Activated T-cell treated with anti-CD3 and anti-CD28 coated beads, Interleukin-2, amount 50 U/mL, for 4 hours (primary cell): Measurements from ENCODE around the gene CABP4. TPM values are rescaled to one million over a fixed set of nuclear protein-coding genes. Genes with fewer than 3 reads are reported as not detected.

Experiments used
- ATAC-seq, 2 donors: fragments of 200-7000 bp; cut with Tn5 transposase; one replicate each; pipeline ENCODE4 v1.10.0; 2021
- DNase-seq: peaks from one replicate; pipeline ENCODE4 v3.0.0-alpha.2; 2020
- H3K27me3 Mint-ChIP-seq: one replicate; pipeline ENCODE4 v1.8.0; 2021; ENCODE audit warnings: low read depth, mixed read lengths
- H3K36me3 Mint-ChIP-seq: one replicate; pipeline ENCODE4 v1.8.0; 2022; ENCODE audit warnings: mixed read lengths; ENCODE audit not compliant: insufficient read depth
- H3K4me1 Mint-ChIP-seq: one replicate; pipeline ENCODE4 v1.8.0; 2021; ENCODE audit warnings: low read depth, mixed read lengths
- H3K4me3 Mint-ChIP-seq: one replicate; pipeline ENCODE4 v1.8.0; 2021; ENCODE audit warnings: mild to moderate bottlenecking, moderate library complexity, mixed read lengths
- H3K9me3 Mint-ChIP-seq: one replicate; pipeline ENCODE4 v1.8.0; 2021; ENCODE audit warnings: mixed read lengths
- total RNA-seq, 3 donors: library from RNA; stranded (reverse); gene quantifications; one replicate each; pipeline ENCODE4 v1.2.1, GENCODE V29; 2021

The CABP4 gene
- total RNA-seq, 3 donors from 2014 or later, result 0.48 to 1.5 (median 1.1) TPM

DNA sequence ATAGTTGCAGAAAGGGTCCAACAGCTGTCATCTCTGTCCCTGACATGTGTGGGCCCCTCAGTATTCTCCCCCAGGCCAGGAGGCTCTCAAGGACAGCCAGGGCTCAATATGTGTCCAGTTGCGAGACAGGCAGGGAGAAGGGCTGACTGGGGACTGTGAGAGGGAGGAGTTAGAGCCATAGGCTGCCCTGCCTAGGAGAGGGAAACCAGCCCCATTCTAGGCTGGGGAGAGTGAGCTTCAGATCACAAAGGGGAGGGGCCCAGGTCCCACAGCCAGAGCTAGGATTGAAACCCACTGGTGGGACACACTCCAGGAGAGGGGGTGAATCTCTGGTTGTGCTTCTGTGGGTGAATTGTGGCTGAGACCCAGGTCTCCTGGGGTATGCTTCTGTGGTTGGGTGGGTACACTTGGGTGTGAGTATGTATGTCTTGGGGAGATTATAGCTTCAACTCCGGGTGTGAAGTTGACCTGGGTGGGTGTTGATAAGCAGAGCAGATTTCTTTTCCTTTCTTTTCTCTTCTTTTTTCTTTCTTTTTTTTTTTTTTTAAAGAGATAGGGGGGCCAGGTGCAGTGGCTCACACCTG, 41.8 kb upstream of the CABP4 start:
- Mint-ChIP-seq H3K4me1 (peaks cover 76% of the 10 kb centered on the region), H3K36me3 (no peaks in the 10 kb centered on the region), H3K27me3 (no peaks in the 10 kb centered on the region), H3K4me3 (no peak overlapping the region), H3K9me3 (no peaks in the 10 kb centered on the region)
- ATAC-seq (no peak), DNase-seq (no peak)

DNA sequence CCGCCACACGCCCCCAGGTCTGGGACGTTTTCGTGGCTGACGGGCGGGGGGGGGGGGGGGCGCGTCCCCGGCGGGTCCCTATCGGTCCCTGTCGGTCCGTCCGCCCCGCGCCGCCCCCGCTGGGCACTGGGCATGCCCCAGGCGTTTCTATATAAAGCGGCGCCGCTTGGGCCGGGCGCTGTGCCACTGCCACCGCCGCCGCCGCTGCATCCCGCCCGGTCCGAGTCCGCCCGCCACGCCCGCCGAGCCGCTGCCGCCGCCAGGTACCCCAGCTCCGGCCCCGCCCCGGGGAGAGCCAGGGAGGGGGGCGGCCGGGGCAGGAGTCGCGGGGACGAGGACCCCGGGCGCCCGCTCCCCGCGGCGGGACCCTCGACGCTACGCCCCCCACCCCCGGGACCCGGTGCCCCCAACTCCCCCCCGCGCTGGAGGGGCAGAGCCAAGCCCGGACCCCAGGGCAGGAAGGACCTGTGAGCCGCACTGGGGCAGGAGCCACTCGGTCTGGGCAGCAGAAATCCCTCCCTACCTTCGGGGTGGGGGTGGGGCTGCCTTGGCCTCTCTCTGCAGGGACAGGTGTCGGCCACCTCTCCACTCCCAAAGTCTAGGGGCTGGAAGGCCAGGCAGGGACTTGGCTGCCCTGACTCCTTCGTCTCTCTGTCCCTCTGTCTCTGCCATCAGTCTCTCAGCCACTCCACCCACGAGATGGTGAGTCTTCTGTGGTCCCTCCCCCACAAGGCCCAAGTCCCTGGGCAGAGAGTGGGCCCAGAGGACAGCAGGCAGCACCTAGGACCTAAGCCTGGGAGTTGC, 39.5 kb upstream of the CABP4 start, which contains the start of gene CARNS1:
Gene CARNS1, plus strand, starts transcription at position 178 of the 804 bp plus-strand sequence. Its CDS starts 522 bp downstream, at position 700.
- Mint-ChIP-seq H3K36me3 (no peaks in the 10 kb centered on the region), H3K27me3 (no peaks in the 10 kb centered on the region), H3K4me1 (peaks cover 75% of the 10 kb centered on the region), H3K9me3 (no peaks in the 10 kb centered on the region), H3K4me3 (peak within 1 kb of the TSS; percentile 74)
- ATAC-seq, result no peak
- no peak for DNase-seq

DNA sequence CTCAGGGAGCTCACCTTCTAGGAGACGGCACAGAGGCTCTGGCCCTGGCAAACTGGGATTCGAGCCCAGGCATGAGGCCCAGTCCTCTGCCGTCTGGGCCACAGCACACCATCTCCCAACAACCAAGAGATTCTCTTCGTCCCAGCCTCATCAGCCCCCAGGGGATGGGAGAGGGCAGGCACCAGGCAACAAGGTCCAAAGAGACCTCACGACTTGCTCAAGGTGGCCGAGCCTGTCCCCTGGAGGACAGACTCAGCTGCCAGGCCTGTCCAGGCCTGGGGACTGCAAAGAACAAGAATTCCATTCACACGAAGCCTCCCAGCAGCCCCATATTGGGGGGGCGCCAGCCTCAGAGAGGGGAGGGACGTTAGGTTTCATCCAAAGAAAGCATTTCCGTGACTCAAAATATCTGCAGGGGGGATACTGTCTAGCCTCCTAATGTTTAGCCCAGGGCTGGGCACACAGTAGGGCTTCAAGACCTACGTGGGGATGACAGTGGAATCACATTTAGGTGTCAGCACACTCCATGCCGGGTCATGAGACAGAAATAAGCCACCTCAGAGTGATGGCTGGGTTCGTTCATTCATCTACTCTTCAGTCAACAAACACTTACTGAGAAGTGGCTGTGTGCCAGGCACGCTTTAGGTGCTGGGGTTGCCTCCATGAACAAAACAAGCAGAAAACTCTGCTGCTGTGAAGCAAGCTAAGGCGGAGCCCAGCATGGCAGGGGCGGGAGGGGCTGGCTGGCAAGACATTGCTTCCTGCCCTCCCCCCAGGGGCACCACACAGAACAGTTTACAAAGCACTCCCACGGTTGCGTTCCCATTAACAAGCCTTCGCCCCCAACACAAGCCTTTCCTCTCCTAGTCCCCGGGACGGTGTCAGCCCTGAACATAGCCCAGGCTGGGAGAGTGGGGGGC, 38.5 kb upstream of the CABP4 start:
- peak; percentile 4 to 10 for ATAC-seq
- Mint-ChIP-seq H3K36me3 (no peaks in the 10 kb centered on the region), H3K9me3 (no peaks in the 10 kb centered on the region), H3K4me1 (peaks cover 68% of the 10 kb centered on the region), H3K27me3 (no peaks in the 10 kb centered on the region), H3K4me3 (peak overlapping the region; percentile 74)
- DNase-seq, result peak; percentile 69

DNA sequence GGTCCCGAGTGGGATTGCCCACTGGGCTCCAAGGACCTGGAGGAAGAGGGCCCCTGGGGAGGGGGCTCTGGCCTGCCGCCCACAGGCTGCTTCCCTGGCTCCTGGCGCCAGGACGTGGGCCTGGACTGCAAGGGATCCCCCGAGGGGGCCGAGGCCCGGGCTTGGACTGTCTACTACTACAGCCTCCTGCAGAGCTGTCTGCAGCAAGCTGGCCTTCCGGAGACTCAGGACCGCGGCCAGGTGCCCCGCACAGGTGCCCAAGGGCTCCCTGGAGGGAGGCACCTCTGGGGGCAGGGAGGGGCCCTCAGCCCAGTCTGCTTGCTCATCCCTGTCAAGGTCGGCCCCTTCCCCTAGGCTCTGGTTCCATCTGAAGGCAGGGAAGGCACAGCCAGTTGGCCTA, 37.7 kb upstream of the CABP4 start:
- Mint-ChIP-seq H3K4me1 (peaks cover 61% of the 10 kb centered on the region), H3K9me3 (no peaks in the 10 kb centered on the region), H3K36me3 (no peaks in the 10 kb centered on the region), H3K4me3 (no peak overlapping the region), H3K27me3 (no peaks in the 10 kb centered on the region)
- DNase-seq (no peak), ATAC-seq (no peak)

DNA sequence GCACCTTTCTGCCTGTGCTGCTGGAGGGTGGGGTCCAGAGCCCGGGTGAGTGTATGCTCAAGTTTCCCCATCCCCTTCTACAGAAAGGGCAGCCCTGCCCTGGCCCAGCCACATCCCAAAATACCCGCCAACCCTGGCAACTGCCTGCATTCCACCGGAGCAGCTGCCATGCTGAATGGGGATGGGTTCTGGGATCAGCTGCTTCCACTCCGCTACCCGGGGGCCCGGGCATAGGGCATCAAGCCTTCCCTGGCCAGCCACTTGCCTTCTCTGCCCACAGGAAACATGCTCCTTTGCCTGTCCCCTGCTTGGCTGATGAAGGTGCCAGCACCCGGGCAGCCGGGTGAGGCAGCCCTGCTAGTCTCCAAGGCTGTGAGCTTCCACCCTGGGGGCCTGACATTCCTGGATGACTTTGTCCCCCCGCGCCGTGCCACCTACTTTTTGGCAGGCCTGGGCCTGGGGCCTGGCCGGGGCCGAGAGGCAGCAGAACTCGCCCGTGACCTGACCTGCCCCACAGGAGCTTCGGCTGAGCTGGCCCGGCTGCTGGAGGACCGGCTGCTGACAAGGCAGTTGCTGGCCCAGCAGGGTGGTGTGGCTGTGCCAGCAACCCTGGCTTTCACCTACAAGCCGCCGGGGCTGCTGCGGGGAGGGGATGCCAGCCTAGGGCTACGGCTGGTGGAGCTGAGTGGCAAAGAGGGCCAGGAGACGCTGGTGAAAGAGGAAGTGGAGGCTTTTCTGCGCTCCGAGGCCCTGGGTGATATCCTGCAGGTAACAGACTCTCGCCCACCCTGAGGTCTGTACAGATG, 36.5 kb upstream of the CABP4 start:
- ATAC-seq (no peak), DNase-seq (no peak)
- Mint-ChIP-seq H3K36me3 (no peaks in the 10 kb centered on the region), H3K9me3 (no peaks in the 10 kb centered on the region), H3K4me3 (peak overlapping the region; percentile 79), H3K27me3 (no peaks in the 10 kb centered on the region), H3K4me1 (peaks cover 49% of the 10 kb centered on the region)

DNA sequence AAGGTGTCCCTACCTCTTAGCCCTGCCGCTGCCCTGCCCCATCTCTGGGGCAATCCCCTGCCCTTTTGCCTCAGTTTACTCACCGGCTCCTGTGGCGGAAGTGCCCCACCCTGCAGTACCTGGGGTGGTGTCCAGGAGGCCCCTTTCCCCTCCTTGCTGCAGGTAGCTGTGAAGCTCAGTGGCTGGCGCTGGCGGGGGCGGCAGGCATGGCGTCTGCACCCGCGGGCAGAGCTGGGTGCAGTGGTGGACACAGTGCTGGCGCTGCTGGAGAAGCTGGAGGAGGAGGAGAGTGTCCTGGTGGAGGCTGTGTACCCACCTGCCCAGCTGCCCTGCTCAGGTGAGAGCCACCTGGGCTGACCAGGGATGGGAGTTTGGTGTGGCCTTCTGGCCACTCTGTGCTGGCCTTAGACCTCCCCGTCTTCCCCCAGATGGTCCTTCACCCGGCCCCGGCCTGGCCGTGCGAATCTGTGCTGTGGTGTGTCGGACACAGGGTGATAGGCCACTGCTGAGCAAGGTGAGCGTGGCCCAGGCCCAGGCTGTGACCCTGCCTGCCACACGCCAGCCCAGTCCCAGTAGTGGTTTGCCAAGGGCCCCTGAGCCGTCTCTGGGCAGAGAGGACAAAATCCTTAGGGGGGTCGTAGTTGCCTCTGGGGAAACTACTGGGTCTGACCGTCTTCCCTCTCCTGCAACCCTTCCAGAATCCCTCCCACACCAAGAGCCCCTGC, 35.7 kb upstream of the CABP4 start:
- Mint-ChIP-seq H3K9me3 (no peaks in the 10 kb centered on the region), H3K27me3 (no peaks in the 10 kb centered on the region), H3K36me3 (no peaks in the 10 kb centered on the region), H3K4me3 (peak overlapping the region; percentile 79), H3K4me1 (peaks cover 50% of the 10 kb centered on the region)
- ATAC-seq (no peak), DNase-seq (no peak)

DNA sequence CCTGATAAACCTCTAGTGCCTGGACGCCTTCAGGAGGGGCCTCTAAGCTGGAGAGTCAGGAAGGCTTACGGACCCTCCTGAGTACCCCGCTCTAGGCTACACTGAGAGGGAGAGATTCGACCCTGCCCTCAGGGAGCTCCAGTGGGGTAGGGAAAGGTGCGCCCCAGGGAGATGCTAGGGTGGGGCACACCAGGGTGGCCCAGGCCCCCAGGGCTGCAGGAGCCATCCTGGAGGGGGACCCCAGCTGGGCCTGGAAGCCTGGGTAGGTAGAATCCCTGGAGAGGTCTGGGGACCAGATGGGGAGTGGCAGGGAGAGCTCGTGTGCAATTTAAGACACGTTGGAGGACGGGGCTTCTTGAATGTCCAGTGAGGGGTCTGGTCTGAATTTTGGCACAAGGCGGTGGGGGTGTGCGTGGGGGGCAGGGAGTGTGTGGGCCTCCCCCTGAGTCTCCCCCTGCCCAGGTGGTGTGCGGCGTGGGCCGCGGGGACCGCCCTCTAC, 35.0 kb upstream of the CABP4 start:
- Mint-ChIP-seq H3K9me3 (no peaks in the 10 kb centered on the region), H3K36me3 (no peaks in the 10 kb centered on the region), H3K27me3 (no peaks in the 10 kb centered on the region), H3K4me3 (peak overlapping the region; percentile 79), H3K4me1 (peaks cover 50% of the 10 kb centered on the region)
- no peak for ATAC-seq
- no peak for DNase-seq

DNA sequence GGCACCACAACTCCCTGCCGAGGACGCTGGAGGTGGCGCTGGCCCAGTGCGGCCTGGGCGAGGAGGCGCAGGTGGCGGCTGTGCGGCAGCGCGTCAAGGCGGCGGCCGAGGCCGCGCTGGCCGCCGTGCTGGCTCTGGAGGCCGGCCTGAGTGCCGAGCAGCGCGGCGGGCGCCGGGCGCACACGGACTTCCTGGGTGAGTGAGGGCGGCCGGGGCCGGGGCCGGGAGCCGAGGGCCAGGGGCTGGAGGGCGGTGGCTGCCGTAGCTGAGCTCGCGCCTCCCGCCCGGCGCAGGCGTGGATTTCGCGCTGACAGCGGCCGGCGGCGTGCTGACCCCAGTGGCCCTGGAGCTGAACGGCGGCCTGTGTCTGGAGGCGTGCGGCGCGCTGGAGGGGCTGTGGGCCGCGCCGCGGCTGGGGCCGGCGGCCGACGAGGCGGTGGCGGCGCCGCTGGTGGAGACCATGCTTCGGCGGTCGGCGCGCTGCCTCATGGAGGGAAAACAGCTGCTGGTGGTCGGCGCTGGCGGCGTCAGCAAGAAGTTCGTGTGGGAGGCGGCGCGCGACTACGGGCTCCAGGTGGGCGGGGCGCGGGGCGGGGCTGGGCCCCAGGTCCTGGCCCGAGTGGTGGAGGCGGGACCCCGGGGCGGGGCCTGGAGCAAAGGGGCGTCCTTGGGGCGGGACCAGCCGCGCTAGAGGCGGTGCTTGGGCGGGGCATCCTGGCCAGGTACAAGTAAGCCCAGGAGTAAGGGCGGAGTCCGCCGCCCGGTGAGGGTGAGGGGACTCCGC, 34.3 kb upstream of the CABP4 start:
- Mint-ChIP-seq H3K36me3 (no peaks in the 10 kb centered on the region), H3K4me1 (peaks cover 49% of the 10 kb centered on the region), H3K27me3 (no peaks in the 10 kb centered on the region), H3K9me3 (no peaks in the 10 kb centered on the region), H3K4me3 (peak overlapping the region; percentile 79)
- ATAC-seq (peak; percentile 86 to 90), DNase-seq (peak; percentile 99)

DNA sequence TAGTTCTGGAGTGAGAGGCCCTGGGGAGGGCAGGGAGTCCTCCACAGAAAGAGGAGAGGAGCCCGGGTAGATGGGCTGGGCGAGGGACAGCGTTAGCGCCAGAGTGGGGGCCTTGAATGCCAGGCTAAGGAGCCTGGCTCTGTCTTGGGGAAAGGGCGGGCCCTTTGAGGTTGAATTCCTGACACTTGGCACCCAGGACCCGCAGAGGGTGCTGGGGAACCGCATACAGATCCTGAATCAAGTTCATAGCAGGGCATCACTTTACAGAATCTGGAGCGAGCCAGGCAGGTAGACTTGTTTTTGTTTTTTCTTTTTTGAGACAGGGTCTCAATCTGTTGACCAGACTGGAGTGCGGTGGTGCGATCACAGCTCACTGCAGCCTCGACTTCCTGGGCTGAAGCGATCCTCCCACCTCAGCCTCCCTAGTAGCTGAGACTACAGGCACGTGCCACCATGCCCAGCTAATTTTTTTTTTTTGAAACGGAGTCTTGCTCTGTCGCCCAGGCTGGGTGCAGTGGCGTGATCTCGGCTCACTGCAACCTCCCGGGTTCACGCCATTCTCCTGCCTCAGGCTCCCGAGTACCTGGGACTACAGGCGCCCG, 33.6 kb upstream of the CABP4 start:
- no peaks in the 10 kb centered on the region for H3K27me3 Mint-ChIP-seq
- peaks cover 42% of the 10 kb centered on the region for H3K4me1 Mint-ChIP-seq
- no peaks in the 10 kb centered on the region for H3K9me3 Mint-ChIP-seq
- ATAC-seq, result no peak
- peak overlapping the region; percentile 75 for H3K4me3 Mint-ChIP-seq
- no peak for DNase-seq
- H3K36me3 Mint-ChIP-seq, result no peaks in the 10 kb centered on the region

DNA sequence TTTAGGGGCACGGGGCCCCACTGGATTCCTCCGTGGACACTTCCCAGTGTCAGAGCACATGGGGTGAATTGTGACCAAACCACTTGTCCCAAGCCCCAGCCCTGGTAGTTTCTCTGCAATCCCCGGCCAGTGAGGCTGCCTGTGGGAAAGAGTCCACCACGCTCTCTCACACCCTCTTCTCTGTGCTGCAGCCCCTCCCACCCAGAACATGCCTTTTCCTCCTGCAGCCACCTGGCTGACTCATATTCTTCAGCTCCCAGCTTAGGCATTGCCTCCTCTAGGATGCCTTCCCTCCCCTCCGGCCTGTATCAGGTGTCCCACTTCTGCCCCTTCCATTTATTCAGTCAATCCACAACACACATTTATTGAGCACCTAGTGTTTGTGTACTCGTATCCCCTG, 32.3 kb upstream of the CABP4 start:
- H3K36me3 Mint-ChIP-seq, result no peaks in the 10 kb centered on the region
- no peak overlapping the region for H3K4me3 Mint-ChIP-seq
- DNase-seq (no peak), ATAC-seq (no peak)
- no peaks in the 10 kb centered on the region for H3K27me3 Mint-ChIP-seq
- no peaks in the 10 kb centered on the region for H3K9me3 Mint-ChIP-seq
- H3K4me1 Mint-ChIP-seq, result peaks cover 37% of the 10 kb centered on the region

DNA sequence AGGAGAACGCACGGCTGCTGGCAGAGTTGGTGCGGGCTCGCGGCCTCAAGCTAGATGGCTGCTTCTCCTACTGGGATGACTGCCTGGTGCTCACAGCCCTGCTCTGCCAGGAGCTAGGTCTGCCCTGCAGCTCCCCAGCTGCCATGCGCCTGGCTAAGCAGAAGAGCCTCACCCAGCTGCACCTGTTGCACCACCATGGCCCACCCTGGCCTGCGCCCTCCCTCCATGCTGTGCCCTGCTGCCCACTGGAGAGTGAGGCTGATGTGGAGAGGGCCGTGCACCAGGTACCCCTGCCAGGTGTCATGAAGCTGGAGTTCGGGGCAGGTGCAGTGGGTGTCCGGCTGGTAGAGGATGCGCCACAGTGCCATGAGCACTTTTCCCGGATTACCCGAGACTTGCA, 31.7 kb upstream of the CABP4 start:
- no peak for DNase-seq
- H3K4me3 Mint-ChIP-seq, result no peak overlapping the region
- H3K27me3 Mint-ChIP-seq, result no peaks in the 10 kb centered on the region
- ATAC-seq, result no peak
- H3K4me1 Mint-ChIP-seq, result peaks cover 34% of the 10 kb centered on the region
- H3K36me3 Mint-ChIP-seq, result no peaks in the 10 kb centered on the region
- H3K9me3 Mint-ChIP-seq, result no peaks in the 10 kb centered on the region

DNA sequence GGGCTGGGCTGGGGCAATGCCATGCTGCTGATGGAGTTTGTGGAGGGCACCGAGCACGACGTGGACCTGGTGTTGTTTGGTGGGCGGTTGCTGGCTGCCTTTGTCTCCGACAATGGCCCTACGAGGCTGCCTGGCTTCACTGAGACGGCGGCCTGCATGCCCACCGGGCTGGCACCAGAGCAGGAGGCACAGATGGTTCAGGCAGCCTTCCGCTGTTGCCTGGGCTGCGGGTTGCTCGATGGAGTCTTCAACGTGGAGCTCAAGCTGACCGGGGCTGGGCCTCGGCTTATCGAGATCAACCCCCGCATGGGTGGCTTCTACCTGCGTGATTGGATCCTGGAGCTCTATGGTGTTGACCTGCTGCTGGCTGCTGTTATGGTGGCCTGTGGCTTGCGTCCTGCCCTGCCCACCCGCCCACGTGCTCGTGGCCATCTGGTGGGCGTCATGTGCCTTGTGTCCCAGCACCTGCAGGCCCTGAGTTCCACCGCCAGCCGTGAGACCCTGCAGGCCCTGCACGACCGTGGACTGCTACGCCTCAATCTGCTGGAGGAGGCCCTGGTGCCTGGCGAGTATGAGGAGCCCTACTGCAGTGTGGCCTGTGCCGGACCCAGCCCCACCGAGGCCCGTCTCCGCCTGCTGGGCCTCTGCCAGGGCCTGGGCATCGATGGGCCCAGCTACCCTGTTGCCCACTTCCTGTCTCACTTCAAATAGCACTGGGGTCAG, 31.1 kb upstream of the CABP4 start:
- no peaks in the 10 kb centered on the region for H3K36me3 Mint-ChIP-seq
- H3K4me1 Mint-ChIP-seq, result peaks cover 31% of the 10 kb centered on the region
- no peaks in the 10 kb centered on the region for H3K27me3 Mint-ChIP-seq
- no peak overlapping the region for H3K4me3 Mint-ChIP-seq
- no peaks in the 10 kb centered on the region for H3K9me3 Mint-ChIP-seq
- DNase-seq (no peak), ATAC-seq (no peak)
